ENCODE measurements around the gene SLC34A3.

Gene SLC34A3

GRCh38 chr9:137226338-137227053 is 4.2 kb upstream of the SLC34A3 start:
- no peak overlapping the region for H3K4me3 ChIP-seq (replicated peaks; ENCODE audit: low read depth, low read length)
- DNase-seq (ENCODE audit: extremely low read depth, low read depth) = no peak
- TF ChIP-seq CTCF (IDR thresholded peaks at IDR 0.05; ENCODE audit: low read depth, low read length, missing control alignments) = no peak

GRCh38 chr9:137227054-137227852 is 3.4 kb upstream of the SLC34A3 start, which contains the start of gene RNF224:
Gene RNF224 (plus strand): TSS chr9:137227502. CDS start chr9:137228336, 834 bp downstream.
- TF ChIP-seq CTCF (IDR thresholded peaks at IDR 0.05; ENCODE audit: low read depth, low read length, missing control alignments) = peak; percentile 87
- no peak within 1 kb of the TSS for H3K4me3 ChIP-seq (replicated peaks; ENCODE audit: low read depth, low read length)
- peak; percentile 38 for DNase-seq (ENCODE audit: extremely low read depth, low read depth)

DNA sequence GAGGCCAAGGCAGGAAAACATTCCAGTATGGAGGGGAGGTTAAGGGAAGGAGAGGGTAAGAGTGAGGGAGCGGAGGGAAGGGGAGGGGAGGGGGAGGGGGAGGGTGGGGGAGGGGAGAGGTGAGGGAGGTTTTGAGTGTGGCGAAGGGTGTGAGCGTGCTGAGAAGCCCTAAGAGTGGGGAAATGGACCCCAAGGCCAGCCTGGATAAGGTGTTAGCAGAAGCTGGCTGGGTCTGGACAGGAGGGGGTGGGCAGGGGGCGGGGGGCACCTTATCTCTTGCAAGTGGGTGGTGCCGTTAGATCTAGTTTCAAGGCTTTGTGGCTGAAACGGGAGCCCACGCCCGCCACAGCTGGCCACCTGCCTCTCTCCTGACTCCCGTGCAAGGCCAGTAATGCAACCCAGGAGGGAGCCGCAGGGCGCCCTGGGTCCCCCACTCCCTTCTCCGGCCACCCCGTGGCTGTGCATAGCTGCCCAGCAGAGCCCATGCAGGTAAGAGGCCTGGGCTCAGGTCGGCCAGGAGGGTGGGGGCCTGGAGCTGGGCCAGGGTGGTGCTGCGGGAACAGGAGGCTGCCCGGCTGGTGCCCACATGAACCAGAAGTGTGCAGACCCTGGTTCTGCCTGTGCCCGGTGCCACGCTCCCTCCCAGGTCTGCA is 2.7 kb upstream of the SLC34A3 start:
- no peak overlapping the region for H3K4me3 ChIP-seq (replicated peaks; ENCODE audit: low read depth, low read length)
- no peak for TF ChIP-seq CTCF (IDR thresholded peaks at IDR 0.05; ENCODE audit: low read depth, low read length, missing control alignments)
- no peak for DNase-seq (ENCODE audit: extremely low read depth, low read depth)

DNA sequence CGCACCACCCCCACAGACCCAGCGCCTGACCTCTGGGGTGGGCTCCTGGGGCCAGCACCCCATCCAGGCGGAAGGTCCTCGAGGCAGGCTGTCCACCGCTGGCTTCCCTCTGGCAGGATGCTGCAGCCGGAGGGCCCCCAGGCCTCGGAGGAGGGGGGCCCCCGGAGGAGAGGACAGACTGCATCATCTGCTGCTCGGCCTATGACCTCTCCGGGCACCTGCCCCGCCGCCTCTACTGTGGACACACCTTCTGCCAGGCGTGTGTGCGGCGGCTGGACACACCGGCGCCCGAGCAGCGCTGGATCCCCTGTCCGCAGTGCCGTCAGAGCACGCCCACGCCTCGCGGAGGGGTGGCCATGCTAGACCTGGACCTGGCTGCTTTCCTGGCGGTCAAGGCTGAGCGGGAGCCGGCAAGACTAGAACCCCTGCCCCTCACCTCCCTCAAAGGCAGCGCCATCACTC is 2.2 kb upstream of the SLC34A3 start:
- H3K4me3 ChIP-seq (replicated peaks; ENCODE audit: low read depth, low read length) = no peak overlapping the region
- no peak for TF ChIP-seq CTCF (IDR thresholded peaks at IDR 0.05; ENCODE audit: low read depth, low read length, missing control alignments)
- DNase-seq (ENCODE audit: extremely low read depth, low read depth) = no peak

GRCh38 chr9:137228968-137229896 is 1.5 kb upstream of the SLC34A3 start:
- no peak overlapping the region for H3K4me3 ChIP-seq (replicated peaks; ENCODE audit: low read depth, low read length)
- TF ChIP-seq CTCF (IDR thresholded peaks at IDR 0.05; ENCODE audit: low read depth, low read length, missing control alignments) = no peak
- DNase-seq (ENCODE audit: extremely low read depth, low read depth) = no peak
